Measurements from ENCODE around the gene HLA-A.
"Not testable (repeated sequence)": the region's sequence is repeated elsewhere in the genome, so short reads cannot be mapped to it uniquely, and the experiment has no call there.

The HLA-A gene

GRCh38 chr6:29963697-29964096 lies 21.4 kb downstream of the HLA-A start:
- not testable (repeated sequence) for DNase-seq

GRCh38 chr6:29964518-29964886 lies 22.2 kb downstream of the HLA-A start:
- DNase-seq: no peak

GRCh38 chr6:29964887-29965562 lies 22.7 kb downstream of the HLA-A start:
- DNase-seq: peak; percentile 76

DNA sequence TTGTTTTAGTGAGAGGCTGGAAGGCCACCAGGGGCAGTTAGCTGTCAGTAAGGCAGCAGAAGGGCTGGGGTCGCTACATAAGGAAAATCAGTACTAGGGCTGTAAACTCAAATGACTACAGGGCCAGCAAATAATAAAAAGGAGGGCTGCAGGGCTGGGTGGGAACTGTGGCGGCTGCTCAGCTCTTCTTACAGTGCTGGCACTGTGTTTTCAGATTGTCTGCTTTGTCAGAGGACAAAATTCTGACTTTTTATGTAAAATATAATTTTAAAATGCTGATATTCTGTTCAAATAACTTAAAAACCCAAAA lies 23.2 kb downstream of the HLA-A start:
- no peak for DNase-seq

- DNase-seq: no peak
Observed at GRCh38 chr6:29965873-29966601, 23.7 kb downstream of the HLA-A start.

- DNase-seq: no peak
Observed at GRCh38 chr6:29967379-29968010, 25.2 kb downstream of the HLA-A start.

DNA sequence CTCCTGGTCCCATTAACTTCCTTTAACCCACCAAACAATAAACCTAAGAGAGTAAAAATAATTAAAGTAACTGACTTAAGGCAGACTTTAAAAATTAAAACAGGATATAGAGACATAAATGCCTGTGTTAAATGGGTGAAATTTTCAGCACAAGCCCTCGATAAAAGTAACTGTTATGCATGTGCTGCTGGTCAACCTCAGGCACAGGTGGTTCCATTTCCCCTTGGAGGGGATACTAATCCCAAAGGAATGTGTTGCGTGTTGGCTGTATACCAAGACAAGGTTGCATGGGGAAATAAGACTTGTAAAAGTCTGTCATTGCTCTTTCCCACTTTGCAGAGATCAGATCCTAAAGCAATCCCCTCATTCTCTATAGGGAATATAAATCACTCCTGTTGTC lies 25.8 kb downstream of the HLA-A start:
- peak; percentile 48 for DNase-seq

- DNase-seq: no peak
Observed at GRCh38 chr6:29968905-29969304, 26.6 kb downstream of the HLA-A start.

GRCh38 chr6:29970711-29971110 lies 28.4 kb downstream of the HLA-A start:
- no peak for DNase-seq

- no peak for DNase-seq
Observed at GRCh38 chr6:29974901-29975560, 32.7 kb downstream of the HLA-A start.

DNA sequence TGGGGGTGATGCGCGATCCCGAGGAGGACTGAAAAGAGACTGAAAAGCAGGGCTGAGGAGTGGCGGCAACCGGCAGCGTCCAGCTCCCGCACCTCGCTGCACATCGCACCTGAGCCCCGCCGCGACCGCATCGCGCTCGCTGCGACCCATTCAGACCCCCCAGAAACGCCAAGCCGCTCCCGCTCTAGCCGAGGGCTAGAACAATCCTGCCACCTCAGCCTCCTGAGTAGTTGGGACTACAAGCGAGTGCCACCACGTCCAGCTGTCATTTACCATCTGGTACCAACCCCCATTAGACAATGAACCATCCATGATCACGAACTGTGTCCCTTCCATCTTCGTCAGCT lies 33.2 kb downstream of the HLA-A start:
- DNase-seq: no peak

DNA sequence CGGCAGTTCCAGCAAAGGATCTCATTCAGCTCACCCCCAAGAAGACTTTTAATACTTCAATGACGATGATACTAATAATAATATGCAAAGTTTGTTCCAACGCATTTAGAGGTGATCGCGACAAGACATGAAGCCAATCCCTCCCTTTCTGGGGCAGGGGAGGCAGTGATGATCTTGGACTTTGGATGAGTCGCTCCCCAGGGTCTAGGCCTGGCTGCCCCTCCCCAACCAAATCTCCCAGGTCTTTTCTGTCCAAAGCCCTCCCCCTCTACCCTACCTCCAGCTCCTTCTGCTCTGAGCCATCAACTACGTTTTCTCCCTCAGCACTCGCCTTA lies 33.9 kb downstream of the HLA-A start:
- DNase-seq: no peak

DNA sequence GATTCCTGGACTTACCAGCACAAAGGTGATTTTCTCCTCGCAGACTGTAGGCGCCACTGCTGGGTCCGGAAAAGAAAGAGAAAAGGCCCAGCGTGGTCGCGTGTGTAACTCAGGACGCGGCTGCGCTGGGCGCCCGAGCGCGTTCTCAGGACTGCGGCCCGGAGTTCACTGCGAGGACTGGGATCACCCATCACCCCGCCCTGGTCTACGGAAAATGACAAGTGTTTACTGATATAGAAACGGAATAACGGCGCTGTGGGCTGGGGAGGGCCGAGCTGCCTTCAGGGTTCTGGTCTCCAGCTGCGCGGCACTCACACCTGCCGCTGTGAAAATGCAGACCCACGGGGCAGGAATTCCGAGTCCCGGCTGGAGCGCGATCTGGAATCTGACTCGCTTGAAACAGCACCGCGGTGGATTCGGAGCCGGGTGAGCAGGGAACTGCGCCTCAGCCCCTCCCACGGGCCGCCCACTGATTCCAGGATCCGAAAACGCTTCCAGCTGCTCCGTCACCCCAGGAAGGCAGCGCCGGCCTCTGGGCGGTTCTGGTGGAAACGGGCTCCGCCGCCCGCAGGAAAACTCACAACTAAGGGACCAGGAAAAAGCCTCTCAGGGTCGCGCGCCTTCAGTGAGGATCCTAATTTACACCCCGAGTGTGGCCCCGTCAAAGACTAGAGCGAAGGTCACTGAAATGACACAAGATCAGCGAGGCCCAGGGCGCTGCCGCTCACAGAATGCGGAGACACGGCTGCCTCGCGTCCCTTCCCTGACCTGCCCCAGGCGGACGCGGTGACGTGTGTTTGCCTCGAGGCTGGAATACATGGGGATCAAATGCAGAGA lies 34.5 kb downstream of the HLA-A start:
- DNase-seq: peak; percentile 56

- DNase-seq: no peak
Observed at GRCh38 chr6:29977425-29977727, 35.0 kb downstream of the HLA-A start.

DNA sequence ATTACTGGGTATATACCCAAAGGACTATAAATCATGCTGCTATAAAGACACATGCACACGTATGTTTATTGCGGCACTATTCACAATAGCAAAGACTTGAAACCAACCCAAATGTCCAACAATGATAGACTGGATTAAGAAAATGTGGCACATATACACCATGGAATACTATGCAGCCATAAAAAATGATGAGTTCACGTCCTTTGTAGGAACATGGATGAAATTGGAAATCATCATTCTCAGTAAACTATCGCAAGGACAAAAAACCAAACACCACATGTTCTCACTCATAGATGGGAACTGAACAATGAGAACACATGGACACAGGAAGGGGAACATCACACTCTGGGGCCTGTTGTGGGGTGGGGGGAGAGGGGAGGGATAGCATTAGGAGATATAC lies 37.7 kb downstream of the HLA-A start:
- DNase-seq: not testable (repeated sequence)

DNA sequence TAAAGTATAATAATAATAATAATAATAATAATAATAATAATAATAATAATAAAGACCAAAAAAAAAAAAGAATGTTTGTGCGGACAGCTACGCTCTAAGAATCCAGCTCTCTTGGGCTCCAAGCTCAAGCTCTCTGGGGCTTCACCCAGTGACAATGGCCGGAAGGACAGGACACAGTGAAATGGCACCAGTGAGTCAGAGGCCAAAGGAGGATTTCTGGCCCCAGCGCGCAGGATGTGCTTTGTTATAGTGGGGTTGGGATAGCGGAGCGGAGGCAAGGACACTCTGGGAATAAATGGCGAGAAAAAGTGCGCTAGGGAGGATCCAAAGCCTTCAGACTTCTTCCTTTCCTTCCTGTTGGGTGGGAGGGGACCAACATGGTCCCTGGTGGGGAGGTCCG lies 38.2 kb downstream of the HLA-A start:
- DNase-seq: no peak

GRCh38 chr6:29981211-29981812 lies 39.0 kb downstream of the HLA-A start:
- no peak for DNase-seq

- DNase-seq: no peak
Observed at GRCh38 chr6:29982097-29982496, 39.8 kb downstream of the HLA-A start.

DNA sequence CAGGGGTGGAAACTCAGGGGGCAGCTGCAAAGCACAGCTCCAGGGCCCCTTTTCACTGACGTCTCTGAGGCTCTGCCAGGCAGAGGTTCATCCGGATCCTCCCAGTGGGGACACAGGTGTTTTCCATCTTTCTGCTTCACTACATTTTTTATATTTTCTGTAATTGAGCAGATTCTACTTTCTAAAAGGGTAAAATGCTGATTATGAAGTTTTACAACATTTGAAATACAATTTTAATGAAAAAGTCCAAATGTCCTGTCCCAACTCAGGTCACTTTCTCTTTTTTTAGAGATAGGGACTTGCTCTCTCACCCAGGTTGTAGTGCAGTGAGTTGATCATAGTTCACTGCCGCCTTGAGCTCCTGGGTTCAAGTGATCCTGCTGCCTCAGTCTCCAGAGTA lies 41.9 kb downstream of the HLA-A start:
- no peak for DNase-seq

GRCh38 chr6:29984992-29985391 lies 42.7 kb downstream of the HLA-A start:
- no peak for DNase-seq

DNA sequence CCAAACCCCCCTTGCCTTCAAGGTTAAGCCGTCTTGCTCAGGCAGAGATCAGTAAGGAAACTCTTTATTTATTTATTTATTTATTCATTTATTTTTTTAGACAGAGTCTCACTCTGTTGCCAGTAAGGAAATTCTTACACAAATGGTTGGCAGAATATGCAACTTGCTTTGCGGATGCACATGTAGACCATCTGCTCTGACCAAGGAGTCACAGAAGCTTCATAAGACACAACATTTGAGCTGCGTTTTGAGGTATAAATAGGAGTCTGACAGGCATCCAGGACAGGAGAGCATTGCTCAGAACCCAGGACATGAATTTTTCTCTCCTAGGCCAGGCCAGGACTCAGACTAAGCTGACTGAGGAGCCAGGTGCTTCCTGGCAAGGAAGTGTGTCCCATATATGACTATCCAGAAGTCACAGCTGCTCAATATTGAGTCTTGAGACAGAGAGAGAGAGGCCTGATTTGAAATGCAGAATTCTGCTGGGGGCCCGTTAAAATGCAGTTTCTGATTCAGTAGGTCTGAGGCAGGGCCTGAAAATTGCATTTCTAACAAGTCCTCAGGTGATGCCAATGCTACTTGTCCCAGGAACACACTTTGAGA lies 43.9 kb downstream of the HLA-A start:
- DNase-seq: no peak

GRCh38 chr6:29989211-29989610 lies 46.9 kb downstream of the HLA-A start:
- peak; percentile 15 for DNase-seq

DNA sequence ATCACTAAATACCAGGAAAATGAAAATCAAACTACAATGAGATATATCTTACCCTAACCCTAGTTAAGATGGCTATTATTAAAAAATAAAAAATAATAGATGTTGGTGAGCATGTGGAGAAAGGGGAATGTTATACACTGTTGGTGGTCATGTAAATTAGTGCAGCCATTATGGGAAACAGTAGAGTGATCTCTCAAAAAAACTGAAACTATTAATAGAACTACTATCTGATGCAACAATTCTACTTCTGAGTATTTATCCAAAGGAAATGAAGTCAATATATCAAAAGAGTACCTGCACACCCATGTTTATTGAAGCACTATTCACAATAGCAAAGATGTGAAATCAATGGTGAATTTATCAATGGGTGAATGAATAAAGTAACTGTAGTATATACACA lies 48.6 kb downstream of the HLA-A start:
- DNase-seq: no peak

All from fibroblast of skin of right quadriceps (primary cell).